IPS DF 19.7 (cell line): ENCODE measurements around the gene ZNF695.
"Not testable (repeated sequence)": the region's sequence is repeated elsewhere in the genome, so short reads cannot be mapped to it uniquely, and the experiment has no call there.

Source experiments
- DNase-seq: peaks from one replicate; pipeline ENCODE4 v3.0.0-alpha.2; 2013; ENCODE audit warnings: low read depth, low spot score

ZNF695 gene

DNA sequence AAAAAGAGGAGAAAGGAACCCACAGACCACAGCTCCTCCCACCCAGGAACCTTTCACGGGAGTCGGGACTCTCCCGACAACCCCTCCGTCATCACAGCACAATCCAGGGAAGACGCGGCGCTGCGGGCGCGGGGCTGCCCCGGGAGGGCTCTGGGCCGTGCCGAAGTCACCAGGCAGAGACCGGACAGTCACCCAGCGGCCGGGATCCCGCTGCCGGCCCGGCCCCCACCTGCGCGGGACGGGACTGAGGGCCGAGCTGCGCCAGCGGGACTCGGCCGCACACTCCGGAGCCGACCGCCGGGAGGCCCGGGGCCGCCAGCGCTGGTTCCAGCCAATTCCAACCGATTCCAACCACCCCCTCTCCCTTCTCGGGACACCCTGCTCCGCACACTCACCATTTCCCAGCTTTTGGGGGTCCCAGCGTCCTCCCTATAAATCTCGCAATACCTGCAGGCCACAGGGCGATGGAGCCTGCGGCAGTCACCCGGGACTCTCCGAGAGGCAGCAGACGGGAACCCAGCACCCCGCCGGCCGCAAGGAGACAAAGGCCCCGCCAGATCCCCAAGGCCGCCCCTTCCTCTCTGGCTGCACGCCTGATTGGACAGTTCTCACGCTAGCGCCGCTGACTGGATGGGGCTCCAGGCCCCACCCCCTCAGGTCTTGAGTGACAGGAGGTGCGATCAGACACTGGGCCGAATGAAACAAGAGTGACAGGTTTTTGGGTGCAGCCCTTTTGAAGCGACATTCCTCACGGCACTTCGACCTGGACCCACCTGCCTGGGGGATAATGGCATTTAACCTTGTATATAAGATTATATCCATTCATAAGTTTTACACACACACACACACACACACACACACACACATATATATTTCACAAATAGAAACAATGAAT lies at the start of gene ZNF695:
TSS of gene ZNF695 (minus strand) at position 547 of the 895 bp plus-strand sequence. CDS start at position 398, 149 bp downstream.
- DNase-seq = peak; percentile 94

DNA sequence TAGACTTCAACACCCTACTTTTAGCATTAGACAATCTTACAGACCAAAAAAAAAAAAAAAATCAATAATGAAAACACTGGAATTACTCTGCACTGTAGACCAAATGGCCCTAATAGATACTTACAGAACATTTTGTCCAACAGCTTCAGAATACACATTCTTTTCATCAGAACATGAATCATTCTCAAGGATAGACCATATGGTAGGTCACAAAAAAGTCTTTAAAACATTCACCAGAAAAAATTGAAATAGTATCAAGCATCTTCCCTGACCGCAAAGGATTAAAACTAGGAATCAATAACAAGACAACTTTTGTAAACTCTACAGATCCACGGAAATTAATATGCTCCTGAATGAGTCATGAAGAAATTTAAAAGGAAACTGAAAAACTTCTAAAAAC lies 48.2 kb upstream of the ZNF695 start:
- DNase-seq = no peak

DNA sequence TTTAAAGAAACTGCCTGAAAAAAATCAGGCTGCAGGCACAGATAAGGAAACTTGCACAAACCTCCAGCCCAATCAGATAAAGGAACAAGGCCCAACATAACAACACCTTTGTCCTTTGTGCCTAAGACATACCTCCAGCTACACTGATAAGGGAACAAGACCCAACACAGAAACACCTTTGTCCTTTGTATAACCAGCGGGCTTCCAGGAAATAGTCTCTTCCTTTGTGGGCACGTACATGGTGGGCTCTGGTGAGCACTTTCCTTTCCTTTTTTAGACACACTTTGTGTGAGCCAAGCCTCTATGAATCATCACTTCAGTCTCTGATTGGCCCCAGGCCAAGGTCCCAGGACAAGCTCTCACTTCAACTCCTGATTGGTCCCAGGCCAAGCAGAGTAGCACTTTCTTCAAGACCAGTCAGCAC lies 47.1 kb upstream of the ZNF695 start:
- no peak for DNase-seq

DNA sequence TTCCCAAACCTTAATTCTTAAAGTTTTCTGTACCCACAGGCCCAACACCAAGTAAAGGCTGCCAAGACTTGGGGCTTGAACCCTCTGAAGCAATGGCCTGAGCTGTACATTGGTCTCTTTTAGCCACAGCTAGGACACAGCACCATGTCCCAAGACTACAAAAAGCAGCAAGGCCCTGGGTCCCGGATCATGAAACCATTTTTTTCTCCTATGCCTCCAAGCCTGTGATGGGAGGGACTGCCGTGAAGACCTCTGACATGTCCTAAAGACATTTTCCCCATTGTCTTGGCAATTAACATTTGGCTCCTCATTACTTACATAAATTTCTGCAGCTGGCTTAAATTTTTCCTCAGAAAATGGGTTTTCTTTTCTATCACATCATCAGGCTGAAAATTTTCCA lies 39.8 kb upstream of the ZNF695 start:
- no peak for DNase-seq

DNA sequence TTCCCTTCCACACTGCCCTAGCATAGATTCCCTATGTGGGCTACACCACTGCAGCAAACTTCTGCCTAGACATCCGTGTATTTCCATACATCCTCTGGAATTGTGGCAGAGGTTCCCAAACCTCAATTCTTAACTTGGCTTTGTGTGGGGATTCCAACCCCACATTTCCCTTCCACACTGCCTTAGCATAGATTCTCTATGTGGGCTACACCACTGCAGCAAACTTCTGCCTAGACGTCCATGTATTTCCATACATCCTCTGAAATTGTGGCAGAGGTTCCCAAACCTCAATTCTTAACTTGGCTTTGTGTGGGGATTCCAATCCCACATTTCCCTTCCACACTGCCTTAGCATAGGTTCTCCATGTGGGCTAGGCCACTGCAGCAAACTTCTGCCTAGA lies 39.4 kb upstream of the ZNF695 start:
- DNase-seq = no peak

DNA sequence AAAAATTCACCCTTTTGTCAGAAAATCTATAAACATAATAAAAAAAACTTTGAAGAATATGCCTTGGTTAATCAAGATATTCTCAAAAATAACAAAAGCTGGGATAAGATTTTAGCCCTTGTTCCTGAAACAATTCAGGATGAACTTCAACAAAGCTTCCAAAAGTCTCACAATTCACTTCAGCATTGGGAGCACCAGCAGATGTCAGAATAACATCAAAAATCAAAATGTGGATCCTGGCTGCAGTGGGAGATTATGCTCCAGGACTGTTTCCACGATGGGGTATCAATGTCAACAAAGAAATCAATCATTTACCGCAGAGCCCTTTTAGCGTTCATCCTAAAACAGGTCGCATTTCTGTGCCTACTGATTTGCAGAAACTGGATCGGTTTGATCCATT lies 35.5 kb upstream of the ZNF695 start:
- DNase-seq = no peak

DNA sequence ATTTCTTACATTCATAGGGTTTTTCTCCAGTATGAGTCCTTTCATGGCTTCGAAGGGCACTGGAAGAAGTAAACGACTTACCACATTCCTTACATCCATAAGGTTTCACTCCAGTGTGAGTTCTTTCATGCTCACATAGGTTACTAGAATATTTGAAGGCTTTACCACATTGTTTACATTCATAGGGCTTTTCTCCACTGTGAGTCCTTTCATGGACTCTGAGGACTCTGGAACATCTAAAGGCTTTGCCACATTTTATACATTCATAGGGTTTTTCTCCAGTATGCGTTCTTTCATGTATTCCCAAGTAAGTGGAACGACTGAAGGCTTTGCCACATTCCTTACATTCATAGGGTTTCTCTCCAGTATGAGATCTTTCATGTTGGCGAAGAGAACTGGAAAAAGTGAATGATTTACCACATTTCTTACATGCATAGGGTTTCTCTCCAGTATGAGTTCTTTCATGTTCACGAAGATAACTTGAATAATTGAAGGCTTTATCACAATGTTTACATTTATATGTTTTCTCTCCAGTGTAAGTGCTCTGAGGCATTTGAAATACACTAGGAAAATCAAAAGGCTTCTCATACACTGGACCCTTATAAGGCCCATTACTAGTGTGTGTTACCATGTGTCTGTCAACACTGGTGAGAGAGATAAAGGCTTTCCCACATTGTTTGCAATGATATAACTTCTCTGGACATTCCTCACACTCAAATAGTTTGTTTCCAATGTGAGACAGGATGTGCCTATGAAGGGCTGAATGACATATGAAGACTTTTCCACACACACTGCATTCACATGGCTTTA lies 29.9 kb upstream of the ZNF695 start:
- DNase-seq = no peak

DNA sequence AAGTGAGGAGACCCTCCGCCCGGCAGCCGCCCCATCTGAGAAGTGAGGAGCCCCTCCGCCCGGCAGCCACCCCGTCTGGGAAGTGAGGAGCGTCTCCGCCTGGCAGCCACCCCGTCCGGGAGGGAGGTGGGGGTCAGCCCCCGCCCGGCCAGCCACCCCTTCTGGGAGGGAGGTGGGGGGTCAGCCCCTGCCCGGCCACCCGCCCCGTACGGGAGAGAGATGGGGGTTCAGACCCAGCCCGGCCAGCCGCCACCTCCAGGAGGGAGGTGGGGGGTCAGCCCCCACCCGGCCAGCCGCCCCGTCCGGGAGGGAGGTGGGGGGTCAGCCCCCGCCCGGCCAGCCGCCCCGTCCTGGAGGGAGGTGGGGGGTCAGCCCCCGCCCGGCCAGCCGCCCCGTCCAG lies 24.4 kb upstream of the ZNF695 start:
- not testable (repeated sequence) for DNase-seq

DNA sequence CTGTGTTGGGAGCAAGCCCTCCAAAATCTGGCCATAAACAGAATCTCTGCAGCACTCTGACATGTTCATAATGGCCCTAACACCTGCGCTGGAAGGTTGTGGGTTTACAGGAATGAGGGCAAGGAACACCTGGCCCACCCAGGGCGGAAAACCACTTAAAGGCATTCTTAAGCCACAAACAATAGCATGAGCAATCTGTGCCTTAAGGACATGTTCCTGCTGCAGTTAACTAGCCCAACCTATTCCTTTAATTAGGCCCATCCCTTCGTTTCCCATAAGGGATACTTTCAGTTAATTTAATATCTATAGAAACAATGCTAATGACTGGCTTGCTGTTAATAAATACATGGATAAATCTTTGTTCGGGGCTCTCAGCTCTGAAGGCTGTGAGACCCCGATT lies 16.8 kb upstream of the ZNF695 start:
- not testable (repeated sequence) for DNase-seq

DNA sequence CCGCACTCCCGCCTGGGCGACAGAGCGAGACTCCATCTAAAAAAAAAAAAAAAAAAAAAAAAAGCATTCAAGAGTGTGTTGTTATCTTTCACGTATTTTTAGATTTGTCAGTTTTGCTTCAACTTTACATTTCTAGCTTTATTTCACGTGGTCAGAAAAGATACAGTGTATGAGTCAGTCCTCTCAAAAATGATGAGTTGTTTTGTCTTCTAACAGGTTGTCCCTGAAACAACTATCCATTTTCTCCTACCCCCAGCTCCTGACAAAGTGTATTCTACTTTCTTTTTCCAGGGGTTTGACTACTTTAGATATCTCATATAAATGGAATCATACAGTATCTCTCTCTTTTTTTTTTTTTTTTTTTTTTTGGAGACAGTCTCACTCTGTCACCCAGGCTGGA lies 5.5 kb upstream of the ZNF695 start:
- no peak for DNase-seq

DNA sequence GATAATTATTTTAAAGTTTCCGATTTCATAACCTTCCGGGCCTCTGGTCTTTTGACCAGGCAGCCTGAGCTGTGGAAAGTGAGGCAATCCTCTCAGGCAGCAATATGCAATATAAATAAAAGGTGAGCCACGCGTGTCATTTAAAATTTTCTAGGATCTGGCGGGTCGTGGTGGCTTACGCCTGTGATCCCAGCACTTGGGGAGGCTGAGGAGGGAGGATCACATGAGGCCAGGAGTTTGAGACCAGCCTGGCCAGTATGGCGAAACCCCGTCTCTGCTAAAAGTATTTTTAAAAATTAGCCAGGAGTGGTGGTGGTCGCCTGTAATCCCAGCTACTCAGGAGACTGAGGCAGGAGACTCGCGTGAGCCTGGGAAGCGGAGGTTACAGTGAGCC lies 546 bp upstream of the ZNF695 start:
- DNase-seq = no peak

DNA sequence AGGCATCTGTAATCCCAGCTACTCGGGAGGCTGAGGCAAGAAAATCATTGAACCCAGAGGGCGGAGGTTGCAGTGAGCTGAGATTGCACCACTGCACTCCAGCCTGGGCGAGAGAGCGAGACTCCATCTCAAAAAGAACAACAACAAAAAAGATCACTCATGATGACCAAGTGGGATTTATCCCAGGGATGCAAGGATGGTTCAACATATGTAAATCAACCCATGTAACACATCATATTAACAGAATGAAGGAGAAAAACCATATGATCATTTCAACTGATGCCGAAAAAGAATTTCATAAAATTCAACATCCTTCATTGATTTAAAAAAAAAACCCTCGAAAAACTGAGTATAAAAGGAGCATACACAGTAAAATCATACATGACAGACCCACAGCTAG lies 3.8 kb downstream of the ZNF695 start:
- DNase-seq = not testable (repeated sequence)

DNA sequence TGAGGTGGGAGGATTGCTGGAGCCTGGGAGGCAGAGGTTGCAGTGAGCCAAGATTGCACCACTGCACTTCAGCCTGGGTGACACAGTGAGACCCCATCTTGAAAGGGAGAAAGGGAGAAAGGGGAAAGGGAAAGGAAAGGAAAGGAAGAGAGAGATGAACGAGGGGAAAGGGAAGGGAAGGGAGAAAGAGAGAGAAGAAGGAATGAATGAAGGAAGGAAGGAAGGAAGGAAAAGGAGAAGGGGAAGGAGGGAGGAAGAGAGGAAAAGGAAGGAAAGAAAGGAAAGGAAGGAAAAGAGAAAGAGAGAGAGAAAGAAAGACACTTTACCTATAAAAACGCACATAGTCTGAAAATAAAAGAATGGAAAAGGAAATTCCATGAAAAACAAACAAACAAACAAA lies 18.0 kb downstream of the ZNF695 start:
- DNase-seq = no peak

DNA sequence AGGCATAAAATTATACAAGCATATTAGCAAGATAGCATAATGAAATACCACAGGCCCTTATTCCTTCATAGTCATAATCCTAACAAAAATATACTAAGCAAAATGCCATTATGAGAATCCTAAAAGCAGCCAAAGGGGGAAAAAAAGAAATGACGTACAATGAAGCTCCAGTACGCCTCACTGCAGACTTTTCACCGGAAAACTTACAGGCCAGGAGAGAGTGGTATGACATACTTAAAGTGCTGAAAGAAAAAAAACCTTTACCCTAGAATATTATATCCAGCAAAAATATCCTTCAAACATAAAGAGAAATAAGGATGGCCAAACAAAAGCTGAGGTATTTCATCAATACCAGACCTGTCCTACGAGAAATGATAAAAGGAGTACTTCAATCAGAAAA lies 19.5 kb downstream of the ZNF695 start:
- DNase-seq = no peak

DNA sequence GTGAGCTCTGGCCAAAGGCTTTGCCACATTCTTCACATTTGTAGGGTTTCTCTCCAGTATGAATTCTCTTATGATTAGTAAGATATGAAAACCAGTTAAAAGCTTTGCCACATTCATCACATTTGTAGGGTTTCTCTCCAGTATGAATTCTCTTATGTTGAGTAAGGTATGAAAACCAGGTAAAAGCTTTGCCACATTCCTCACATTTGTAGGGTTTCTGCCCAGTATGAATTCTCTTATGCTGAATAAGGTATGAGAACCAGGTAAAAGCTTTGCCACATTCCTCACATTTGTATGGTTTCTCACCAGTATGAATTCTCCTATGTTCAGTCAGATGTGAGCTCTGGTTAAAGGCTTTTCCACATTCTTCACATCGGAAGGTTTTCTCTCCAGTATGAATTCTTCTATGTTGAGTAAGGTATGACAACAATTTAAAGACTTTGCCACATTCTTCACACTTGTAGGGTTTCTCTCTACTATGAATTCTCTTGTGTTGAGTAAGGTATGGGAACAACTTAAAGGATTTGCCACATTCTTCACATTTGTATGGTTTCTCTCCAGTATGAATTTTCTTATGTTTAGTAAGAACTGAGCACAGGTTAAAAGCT lies 20.7 kb downstream of the ZNF695 start:
- DNase-seq = no peak

DNA sequence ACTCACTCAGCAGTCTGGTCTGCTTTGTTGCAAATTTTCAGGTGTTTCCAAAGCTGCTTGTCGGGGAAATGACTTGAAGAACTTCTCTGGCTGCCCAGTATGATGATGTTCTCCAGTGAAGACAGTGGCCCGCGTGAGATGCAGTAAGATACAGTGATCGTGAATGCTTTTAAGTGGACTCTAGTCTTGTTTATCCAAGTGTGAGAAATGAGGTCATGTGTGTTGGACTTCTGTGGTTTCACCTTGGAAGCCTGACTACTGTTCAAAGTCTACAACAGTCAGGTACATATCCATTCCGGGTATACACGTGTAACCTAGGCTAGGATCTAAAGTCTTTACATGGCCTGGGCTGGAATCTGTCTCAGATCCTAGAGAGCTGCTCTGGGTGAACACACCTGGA lies 29.1 kb downstream of the ZNF695 start:
- no peak for DNase-seq

DNA sequence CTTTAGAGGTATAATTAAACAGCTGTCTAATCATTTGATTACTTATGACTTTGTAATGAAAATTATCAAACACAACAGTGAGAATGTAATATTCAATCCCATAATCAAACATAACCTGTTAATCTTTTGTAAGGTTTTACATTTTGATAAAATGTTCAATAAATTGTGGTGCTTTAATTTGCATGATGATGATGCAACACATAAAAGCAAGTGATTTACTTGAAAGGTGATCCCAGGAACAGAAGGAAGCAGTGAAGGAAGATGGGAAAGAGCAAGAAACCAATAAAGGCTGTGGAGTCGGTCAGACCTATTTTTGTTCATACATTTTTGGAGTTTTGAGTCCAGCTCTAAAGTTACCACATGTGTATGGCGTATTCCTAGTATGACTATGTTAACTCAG lies 29.6 kb downstream of the ZNF695 start:
- DNase-seq = no peak

DNA sequence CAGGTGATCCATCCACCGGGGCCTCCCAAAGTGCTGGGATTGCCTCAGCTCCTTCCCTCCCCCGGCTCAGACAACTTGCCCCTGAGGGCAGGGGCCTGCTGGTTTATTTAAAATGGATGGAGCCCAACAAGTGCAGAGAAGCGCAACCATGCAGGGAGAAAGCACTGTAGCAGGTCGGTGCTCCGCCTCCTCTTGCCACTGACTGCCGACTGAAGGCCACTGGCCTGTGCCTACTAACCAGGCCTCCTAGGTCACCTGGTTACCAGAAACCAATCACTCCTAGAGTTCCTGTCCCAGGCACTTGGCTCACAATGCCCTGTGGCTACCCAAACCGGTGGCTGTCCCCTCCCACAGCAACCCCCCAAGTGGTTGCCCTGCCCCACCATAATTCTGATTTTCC lies 35.9 kb downstream of the ZNF695 start:
- DNase-seq = no peak

DNA sequence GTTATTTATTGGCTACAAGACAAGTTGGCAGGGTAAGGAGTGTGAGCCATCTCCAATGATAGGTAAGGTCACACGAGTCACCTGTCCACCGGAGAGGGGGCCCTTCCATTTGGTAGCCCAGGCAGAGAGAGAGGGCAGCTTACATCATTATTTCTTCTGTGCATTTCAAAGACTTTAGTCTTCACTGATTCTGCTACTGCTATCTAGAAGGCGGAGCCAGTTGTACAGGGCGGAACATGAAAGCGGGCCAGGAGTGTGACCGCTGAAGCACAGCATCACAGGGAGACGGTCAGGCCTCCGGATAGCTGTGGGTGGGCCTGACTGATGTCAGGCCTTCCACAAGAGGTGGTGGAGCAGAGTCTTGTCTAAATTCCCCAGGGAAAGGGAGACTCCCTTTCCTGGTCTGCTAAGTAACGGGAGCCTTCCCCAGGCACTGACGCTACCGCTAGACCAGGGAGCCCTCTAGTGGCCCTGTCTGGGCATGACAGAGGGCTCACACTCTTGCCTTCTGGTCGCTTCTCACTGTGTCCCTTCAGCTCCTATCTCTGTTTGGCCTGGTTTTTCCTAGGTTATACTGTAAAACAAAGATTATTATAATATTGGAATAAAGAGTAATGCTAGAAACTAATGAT lies 36.7 kb downstream of the ZNF695 start:
- peak; percentile 28 for DNase-seq

DNA sequence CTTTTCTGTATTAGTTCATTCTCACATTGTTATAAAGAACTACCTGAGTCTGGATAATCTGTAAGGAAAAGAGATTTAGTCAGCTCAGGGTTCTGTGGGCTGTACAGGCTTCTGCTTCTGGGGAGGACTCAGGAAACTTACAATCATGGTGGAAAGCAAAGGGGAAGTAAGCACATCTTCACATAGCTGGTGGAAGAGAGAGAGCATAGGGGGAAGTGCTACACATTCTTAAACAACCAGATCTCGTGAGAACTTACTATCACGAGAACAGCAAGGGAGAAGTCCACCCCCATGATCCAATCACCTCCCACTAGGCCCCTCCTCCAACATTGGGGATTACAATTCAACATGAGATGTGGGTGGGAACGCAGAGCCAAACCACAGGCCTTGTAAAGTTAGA lies 38.2 kb downstream of the ZNF695 start:
- no peak for DNase-seq

DNA sequence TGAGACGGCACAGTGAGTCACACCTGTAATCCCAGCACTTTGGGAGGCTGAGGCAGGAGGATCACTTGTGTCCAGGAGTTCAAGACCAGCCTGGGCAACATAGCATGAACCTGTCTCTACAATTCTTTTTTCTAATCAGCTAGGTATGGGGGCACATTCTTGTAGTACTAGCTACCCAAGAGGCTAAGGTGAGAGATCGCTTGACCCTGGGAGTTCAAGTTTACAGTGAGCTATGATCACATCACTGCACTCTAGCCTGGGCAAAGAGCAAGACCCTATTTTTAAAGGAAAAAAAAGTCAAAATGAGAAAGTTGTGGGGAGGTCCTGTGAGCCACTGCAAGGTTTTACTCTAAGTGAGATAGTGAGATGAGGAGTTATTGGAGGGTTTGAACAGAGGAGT lies 41.4 kb downstream of the ZNF695 start:
- no peak for DNase-seq
